Epithelial cell of prostate (primary cell): Measurements from ENCODE around the gene PGM1.
"Not testable (repeated sequence)": the region's sequence is repeated elsewhere in the genome, so short reads cannot be mapped to it uniquely, and the experiment has no call there.

Source experiments
- DNase-seq: peaks from one replicate; pipeline ENCODE4 v3.0.0-alpha.2; 2011; ENCODE audit warnings: low read depth, low spot score
- H3K27ac ChIP-seq: fragments of 450-650 bp; 2 replicates; pipeline ENCODE4 v1.5.1; 2017; ENCODE audit warnings: mild to moderate bottlenecking

The PGM1 gene

DNA sequence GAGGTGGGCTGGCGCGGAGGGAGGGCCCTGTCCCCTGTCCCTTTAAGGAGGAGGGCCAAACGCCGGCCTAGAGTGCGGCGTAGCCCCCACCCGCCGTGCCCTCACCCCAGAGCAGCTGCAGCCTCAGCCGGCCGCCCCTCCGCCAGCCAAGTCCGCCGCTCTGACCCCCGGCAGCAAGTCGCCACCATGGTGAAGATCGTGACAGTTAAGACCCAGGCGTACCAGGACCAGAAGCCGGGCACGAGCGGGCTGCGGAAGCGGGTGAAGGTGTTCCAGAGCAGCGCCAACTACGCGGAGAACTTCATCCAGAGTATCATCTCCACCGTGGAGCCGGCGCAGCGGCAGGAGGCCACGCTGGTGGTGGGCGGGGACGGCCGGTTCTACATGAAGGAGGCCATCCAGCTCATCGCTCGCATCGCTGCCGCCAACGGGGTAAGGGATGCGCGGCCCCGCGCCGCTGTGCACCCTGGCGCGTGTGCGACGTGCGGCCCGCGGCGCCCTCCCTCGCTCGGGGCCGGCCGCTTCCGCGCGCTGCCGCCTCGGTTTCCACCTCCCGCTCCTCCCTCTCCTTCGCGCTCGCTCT is at the start of gene PGM1:
PGM1 (plus strand) TSS at position 109 of the 583 bp plus-strand sequence; CDS start at position 187, 78 bp downstream.
- DNase-seq: peak; percentile 34
- H3K27ac ChIP-seq: peak within 1 kb of the TSS; percentile 82

DNA sequence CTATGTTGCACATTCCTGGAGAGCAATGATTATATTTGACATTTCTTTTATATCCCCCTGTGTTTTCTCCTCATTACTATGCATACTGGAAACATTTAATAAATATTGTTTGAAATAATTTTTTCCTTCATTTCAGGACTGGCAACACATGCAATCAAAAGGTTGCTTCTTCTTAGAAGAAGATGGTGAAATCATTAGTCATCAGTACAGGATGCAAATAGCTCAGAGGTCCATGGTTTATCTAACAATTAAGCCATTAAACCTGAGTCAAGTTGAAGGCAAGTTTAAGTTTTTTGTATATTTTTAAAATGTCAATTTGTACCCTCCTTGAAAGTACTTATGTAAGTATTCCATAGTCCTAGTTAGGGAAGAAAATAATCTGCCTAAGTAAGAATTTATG is 47.4 kb upstream of the PGM1 start:
- peak overlapping the region; percentile 75 for H3K27ac ChIP-seq
- peak; percentile 10 for DNase-seq

DNA sequence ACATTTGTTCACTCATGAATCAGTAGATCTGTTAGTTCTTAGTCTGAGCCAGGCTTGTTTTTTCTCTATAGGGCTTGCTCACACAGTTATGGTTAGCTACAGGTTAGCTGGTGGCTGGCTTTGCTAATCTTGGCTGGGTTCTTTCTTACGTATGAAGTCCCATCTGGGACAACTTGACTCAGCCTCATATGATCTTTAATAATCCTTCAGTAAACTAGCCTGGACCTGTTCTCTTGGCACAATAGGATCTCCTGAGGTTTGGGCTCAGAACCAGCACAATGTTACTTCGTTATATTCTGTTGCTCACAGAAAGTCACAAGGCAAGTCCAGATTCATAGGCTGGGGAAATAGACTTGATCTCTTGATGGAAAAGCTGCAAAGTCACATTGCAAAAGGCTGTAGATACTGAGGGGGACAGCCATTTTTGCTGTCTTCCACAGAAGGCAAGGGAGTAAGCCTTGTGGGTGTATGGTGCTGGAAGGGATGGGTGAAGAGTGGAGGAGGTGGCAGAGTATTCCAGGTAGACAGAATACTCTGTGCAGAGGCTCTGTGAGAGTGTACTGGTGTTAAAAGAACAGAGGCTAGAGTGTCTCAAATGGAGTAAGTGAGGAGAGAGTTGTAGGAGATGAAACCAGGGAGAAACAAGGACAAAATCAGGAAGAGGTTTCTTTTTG is 45.5 kb upstream of the PGM1 start:
- peak; percentile 98 for DNase-seq
- H3K27ac ChIP-seq: peak overlapping the region; percentile 75

GRCh38 chr1:63548303-63548702 is 44.9 kb upstream of the PGM1 start:
- peak overlapping the region; percentile 75 for H3K27ac ChIP-seq
- DNase-seq: no peak

DNA sequence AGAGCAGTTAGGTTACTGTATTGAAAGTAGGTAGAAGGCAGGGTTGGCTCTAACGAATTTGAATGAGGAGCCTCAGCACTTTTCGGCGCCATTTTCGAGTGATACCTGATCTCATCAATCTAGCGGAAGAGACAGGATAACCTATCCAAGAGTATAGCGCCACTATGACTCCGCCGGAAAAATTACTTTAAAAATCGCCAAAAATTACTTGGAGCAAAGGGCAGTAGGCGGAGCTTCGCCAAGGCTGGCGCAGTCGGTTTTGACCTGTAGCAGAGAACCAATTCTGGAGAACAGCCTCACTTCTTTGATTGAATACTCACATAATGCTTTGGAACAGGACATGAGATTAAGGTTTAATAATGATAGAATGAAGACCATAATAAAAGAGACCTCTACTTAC is 44.3 kb upstream of the PGM1 start:
- no peak for DNase-seq
- H3K27ac ChIP-seq: peak overlapping the region; percentile 75

- H3K27ac ChIP-seq: no peak overlapping the region
- DNase-seq: no peak
These were observed 37.7 kb upstream of the PGM1 start for GRCh38 chr1:63555480-63555879.

DNA sequence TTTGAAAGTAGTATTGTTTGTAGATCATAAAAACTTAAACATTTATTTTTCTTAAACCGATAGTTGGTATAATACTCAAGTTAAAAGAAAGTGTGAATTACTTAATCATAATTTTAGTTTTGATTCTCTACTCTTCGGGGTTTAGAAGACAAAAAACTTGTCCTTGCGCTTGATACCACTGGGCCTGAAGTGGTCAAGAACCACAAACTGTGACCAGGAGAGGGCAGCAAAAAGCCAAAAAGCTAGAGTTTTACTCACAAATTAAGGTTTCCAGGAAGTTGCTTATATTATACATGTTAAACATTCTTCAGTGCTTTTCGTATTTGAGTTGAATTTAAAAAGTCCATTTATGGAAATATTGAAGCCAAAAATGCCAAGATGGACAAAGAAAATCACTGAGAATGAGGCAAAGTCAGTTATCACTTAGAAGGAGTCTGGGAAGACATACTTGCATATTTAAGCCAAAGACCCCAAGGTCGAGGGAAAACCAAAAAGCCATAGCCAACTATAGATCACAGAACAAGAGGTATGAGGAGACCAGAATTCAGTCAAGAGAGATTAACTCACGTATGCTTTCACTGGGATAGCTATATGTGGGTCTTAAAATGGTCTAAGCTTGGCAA is 35.7 kb upstream of the PGM1 start:
- DNase-seq: no peak
- no peak overlapping the region for H3K27ac ChIP-seq

DNA sequence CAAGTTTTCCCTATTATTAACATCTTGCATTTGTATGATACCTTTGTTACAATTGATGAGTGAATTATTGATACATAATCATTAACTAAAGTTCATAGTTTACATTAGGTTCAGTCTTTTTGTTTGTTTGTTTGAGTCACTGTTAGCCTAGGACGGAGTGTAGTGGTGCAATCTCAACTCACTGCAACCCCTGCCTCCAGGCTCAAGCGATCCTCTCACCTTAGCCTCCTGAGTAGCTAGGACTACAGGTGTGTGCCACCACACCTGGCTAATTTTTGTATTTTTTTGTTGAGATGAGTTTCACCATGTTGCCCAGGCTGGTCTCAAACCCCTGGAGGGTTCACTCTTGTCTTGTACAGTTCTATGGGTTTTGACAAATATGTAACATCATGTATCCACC is 33.9 kb upstream of the PGM1 start:
- H3K27ac ChIP-seq: no peak overlapping the region
- DNase-seq: no peak

DNA sequence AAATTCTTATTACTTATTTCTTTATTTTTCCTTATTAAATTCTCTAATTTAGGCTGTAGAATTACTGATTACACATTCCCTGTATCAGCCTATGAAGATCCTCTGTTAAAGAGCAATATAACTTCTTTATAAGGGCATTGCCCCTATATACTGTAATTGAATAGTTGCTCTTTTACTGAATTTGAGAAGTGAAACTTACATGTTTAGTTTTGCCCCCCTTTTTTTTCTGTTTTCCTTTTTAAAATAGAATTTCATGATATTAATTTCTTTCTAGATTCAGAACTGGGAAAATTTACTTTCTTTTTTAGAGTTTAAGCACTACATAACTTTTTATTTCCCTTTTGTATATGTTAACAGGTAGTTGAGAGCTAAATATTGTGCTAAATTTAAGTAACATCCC is 29.5 kb upstream of the PGM1 start:
- no peak overlapping the region for H3K27ac ChIP-seq
- DNase-seq: no peak

- no peak for DNase-seq
- no peak overlapping the region for H3K27ac ChIP-seq
These were observed 24.1 kb upstream of the PGM1 start for GRCh38 chr1:63569068-63569467.

GRCh38 chr1:63569640-63570316 is 23.4 kb upstream of the PGM1 start:
- DNase-seq: no peak
- no peak overlapping the region for H3K27ac ChIP-seq

DNA sequence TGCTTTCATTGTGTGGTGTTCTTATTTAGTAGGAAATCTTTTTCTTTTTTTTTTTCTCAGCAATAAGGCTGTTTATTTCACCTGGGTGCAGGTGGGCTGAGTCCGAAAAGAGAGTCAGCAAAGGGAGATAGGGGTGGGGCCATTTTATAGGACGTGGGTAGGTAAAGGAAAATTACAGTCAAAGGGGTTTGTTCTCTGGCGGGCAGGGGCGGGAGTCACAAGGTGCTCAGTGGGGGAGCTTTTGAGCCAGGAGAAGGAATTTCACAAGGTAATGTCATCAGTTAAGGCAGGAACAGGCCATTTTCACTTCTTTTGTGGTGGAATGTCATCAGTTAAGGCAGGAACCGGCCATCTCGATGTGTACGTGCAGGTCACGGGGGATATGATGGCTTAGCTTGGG is 20.5 kb upstream of the PGM1 start:
- not testable (repeated sequence) for DNase-seq

GRCh38 chr1:63574203-63574796 is 18.9 kb upstream of the PGM1 start:
- DNase-seq, H3K27ac ChIP-seq: not testable (repeated sequence)

More for the DNA sequence above, 20.5 kb upstream of the PGM1 start:
- not testable (repeated sequence) for H3K27ac ChIP-seq

DNA sequence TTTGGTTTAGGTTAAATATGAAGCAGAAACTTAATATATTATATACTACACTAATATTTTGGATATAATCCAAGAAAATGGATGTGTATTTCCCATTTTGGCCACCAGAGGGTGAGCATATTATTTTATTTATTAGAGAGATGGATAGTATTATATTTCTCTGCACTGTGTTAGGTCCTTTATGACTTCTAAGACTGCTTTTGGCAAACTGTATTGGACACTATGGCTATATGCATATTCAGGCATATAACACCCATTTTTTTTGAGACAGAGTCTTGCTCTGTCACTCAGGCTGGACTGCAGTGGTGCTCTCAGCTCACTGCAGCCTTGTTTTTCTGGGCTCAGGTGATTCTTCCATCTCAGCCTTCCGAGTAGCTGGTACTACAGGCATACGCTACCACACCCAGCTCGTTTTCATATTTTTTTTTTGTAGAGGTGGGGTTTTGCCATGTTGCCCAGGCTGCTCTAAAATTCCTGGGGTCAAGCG is 17.8 kb upstream of the PGM1 start:
- DNase-seq: no peak
- H3K27ac ChIP-seq: no peak overlapping the region

DNA sequence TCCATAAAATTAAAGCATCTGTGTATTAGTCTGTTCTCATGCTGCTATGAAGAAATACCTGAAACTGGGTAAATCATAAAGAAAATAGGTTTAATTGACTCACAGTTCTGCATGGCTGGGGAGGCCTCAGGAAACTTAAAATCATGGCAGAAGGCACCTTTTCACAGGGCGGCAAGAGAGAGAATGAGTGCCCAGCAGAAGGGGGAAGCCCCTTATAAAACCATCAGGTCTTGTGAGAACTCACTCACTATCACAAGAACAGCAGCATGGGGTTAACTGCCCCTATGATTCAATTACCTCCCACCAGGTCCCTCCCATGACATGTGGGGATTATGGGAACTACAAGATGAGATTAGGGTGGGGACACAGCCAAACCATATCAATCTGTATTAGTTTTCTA is 6.9 kb upstream of the PGM1 start:
- not testable (repeated sequence) for H3K27ac ChIP-seq, DNase-seq

- no peak overlapping the region for H3K27ac ChIP-seq
- no peak for DNase-seq
These were observed 3.0 kb upstream of the PGM1 start for GRCh38 chr1:63590166-63590560.

- DNase-seq: no peak
- peak overlapping the region; percentile 82 for H3K27ac ChIP-seq
These were observed 492 bp upstream of the PGM1 start for GRCh38 chr1:63592536-63593302.

DNA sequence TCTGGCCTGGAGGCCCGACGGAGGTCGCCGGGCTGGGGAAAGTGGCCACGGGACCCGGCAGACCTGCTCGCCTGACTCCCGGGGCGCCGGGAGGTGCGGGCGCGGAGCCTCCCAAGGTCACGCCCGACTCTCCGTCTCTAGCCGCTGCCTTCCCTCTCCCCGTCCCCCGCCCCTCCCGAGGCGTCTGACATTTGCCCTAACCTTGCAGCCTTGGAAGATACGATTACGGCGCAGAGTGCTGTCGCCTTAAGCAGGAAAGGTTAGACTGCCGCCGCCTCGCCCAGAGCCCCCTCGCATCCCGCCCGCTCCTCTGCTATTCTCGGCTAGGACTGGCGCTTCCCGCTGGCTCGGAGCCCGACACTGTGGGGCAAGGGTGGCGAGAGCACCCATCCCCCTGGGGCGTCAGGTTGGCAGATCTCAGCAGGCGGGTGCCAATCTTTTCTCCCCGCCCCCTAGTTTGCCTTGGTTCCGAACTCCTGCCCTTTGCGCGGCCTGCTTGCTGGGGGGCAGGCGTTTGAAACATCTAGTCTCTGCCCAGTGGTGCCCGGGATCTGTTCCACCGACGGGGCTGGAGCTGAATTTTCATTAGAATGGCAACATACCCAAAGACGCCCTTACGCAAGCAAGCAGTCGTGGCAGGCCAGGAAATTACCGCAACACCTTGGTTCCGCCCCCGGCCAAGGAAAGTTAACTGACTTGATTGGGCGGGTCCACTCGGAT is 835 bp downstream of the PGM1 start:
- peak; percentile 70 for DNase-seq
- H3K27ac ChIP-seq: peak overlapping the region; percentile 82

GRCh38 chr1:63595435-63595834 is 2.2 kb downstream of the PGM1 start:
- H3K27ac ChIP-seq: no peak overlapping the region
- no peak for DNase-seq
